Measurements from ENCODE around the gene CDH15. TPM values are rescaled to one million over a fixed set of nuclear protein-coding genes. Genes with fewer than 3 reads are reported as not detected.

CDH15 gene
- total and polyA plus RNA-seq, 2 donors from 2014 or later = 0.22 to 0.31 TPM

GRCh38 chr16:89149386-89149785, 22.2 kb upstream of the CDH15 start:
- H3K36me3 ChIP-seq (ENCODE audit: control insufficient read depth in 2 of 3, insufficient read depth in 3 of 3, low read length in 3 of 3) = peaks cover 0 to 21% (median 7%) of the 10 kb centered on the region in 3 donors
- no peaks in the 10 kb centered on the region for H3K4me1 ChIP-seq (ENCODE audit: control insufficient read depth in 2 of 3, insufficient read depth in 2 of 3, low read depth in 1 of 3, low read length in 3 of 3)
- H3K9me3 ChIP-seq (ENCODE audit: control insufficient read depth in 2 of 3, insufficient read depth in 1 of 3, low read length in 3 of 3) = peaks cover 0 to 10% (median 0%) of the 10 kb centered on the region in 3 donors
- no peak overlapping the region for H3K4me3 ChIP-seq (ENCODE audit: low read length in 3 of 3)
- H3K9ac ChIP-seq (ENCODE audit: low read length in 3 of 3) = no peak overlapping the region
- no peaks in the 10 kb centered on the region for H3K27me3 ChIP-seq (ENCODE audit: control insufficient read depth, insufficient read depth, low read length)
- FAIRE-seq (no peak), DNase-seq (peak in 1 of 5 donors; percentile 18)
- H3K27ac ChIP-seq (ENCODE audit: low read depth in 2 of 2, low read length in 2 of 2) = no peak overlapping the region
- TF ChIP-seq, protein P1, sequence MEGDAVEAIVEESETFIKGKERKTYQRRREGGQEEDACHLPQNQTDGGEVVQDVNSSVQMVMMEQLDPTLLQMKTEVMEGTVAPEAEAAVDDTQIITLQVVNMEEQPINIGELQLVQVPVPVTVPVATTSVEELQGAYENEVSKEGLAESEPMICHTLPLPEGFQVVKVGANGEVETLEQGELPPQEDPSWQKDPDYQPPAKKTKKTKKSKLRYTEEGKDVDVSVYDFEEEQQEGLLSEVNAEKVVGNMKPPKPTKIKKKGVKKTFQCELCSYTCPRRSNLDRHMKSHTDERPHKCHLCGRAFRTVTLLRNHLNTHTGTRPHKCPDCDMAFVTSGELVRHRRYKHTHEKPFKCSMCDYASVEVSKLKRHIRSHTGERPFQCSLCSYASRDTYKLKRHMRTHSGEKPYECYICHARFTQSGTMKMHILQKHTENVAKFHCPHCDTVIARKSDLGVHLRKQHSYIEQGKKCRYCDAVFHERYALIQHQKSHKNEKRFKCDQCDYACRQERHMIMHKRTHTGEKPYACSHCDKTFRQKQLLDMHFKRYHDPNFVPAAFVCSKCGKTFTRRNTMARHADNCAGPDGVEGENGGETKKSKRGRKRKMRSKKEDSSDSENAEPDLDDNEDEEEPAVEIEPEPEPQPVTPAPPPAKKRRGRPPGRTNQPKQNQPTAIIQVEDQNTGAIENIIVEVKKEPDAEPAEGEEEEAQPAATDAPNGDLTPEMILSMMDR (IDR thresholded peaks at IDR 0.05; ENCODE audit: borderline replicate concordance, extremely low read depth, insufficient read depth) = no peak
- intact Hi-C loops (cut with DNase I) = no loop called here

DNA sequence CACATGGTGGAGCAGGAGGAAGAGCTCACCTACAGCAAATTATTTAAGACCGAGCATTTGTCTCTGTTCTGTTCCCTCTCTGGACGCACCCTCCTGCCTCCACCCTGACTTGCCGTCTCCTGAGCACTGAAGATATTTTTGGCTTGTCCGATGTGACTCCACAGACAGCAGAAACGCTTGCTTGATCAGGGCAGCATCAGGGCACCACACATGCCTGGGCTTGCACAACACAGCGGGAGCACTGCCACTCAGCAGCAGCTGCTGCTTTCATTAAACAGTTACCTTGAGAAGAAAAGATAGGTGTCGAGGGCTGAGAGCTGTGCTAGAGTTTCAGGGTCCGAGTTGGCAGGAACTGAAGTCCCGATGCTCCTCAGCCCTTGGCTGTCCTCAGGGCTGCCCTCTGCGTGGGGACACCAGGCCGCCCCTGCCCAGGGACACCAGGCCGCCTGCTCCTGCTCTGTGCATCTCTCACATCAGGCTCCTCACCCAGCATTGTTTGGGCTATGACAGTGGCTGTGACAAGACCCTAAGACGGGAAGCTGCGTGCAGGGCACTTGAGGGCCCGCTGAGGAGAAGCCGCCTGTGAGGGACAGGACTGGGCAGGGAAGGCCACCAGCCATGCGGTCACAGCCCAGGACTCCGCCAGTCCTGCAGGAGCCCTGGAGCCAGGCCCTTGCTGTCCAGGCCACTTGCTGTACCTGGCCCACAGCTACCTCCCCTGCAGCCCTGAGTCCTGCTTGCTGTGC, 21.3 kb upstream of the CDH15 start:
- Histone ChIP-seq H3K4me1 (ENCODE audit: control insufficient read depth in 2 of 3, insufficient read depth in 2 of 3, low read depth in 1 of 3, low read length in 3 of 3) (peaks cover 0 to 7% (median 5%) of the 10 kb centered on the region in 3 donors), H3K36me3 (ENCODE audit: control insufficient read depth in 2 of 3, insufficient read depth in 3 of 3, low read length in 3 of 3) (peaks cover 0 to 21% (median 7%) of the 10 kb centered on the region in 3 donors), H3K9ac (ENCODE audit: low read length in 3 of 3) (no peak overlapping the region), H3K27ac (ENCODE audit: low read depth in 2 of 2, low read length in 2 of 2) (no peak overlapping the region), H3K27me3 (ENCODE audit: control insufficient read depth, insufficient read depth, low read length) (no peaks in the 10 kb centered on the region), H3K9me3 (ENCODE audit: control insufficient read depth in 2 of 3, insufficient read depth in 1 of 3, low read length in 3 of 3) (peaks cover 0 to 10% (median 0%) of the 10 kb centered on the region in 3 donors), H3K4me3 (ENCODE audit: low read length in 3 of 3) (no peak overlapping the region)
- intact Hi-C loops (cut with DNase I) = no loop called here
- FAIRE-seq = no peak
- DNase-seq = peak in 1 of 5 donors; percentile 30
- TF ChIP-seq, protein P1 (IDR thresholded peaks at IDR 0.05; ENCODE audit: borderline replicate concordance, extremely low read depth, insufficient read depth) = no peak

DNA sequence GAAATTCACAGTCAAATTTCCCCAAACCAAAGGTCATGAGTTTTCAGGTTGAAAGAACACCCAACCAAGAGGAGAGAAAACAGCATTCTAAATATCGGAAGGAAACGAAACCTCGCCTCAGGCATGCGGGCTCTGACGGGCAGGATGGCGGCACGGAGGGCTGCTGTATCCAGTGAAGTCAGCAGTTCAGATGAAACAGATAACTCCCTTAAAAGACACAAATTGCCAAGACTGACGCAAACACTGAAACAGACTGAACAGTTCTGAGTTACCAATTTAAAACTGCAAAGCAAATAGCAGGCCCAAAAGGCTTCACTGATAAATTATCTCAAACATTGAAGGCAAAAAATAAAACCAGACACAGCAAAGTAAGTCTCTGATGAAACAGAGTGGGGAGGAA, 20.6 kb upstream of the CDH15 start:
- Histone ChIP-seq H3K4me3 (ENCODE audit: low read length in 3 of 3) (no peak overlapping the region), H3K27ac (ENCODE audit: low read depth in 2 of 2, low read length in 2 of 2) (no peak overlapping the region), H3K36me3 (ENCODE audit: control insufficient read depth in 2 of 3, insufficient read depth in 3 of 3, low read length in 3 of 3) (peaks cover 0 to 21% (median 7%) of the 10 kb centered on the region in 3 donors), H3K27me3 (ENCODE audit: control insufficient read depth, insufficient read depth, low read length) (no peaks in the 10 kb centered on the region), H3K9ac (ENCODE audit: low read length in 3 of 3) (no peak overlapping the region), H3K9me3 (ENCODE audit: control insufficient read depth in 2 of 3, insufficient read depth in 1 of 3, low read length in 3 of 3) (peaks cover 0 to 10% (median 0%) of the 10 kb centered on the region in 3 donors), H3K4me1 (ENCODE audit: control insufficient read depth in 2 of 3, insufficient read depth in 2 of 3, low read depth in 1 of 3, low read length in 3 of 3) (peaks cover 0 to 11% (median 9%) of the 10 kb centered on the region in 3 donors)
- intact Hi-C loops (cut with DNase I) = no loop called here
- DNase-seq (no peak), FAIRE-seq (no peak)
- TF ChIP-seq, protein P1 (IDR thresholded peaks at IDR 0.05; ENCODE audit: borderline replicate concordance, extremely low read depth, insufficient read depth) = no peak
